Muscle layer of colon (tissue), 2 donors: ENCODE measurements around the gene SPEM2.

Source experiments
- H3K27ac ChIP-seq: one replicate; pipeline ENCODE4 v1.7.0; 2013; ENCODE audit warnings: low read depth, mild to moderate bottlenecking, low read length, moderate library complexity
- H3K27me3 ChIP-seq, 2 donors: one replicate each; pipeline ENCODE4 v1.7.0; 2013; ENCODE audit warnings: low read length in 2 of 2, mild to moderate bottlenecking in 2 of 2; ENCODE audit not compliant: insufficient read depth in 2 of 2, control insufficient read depth in 1 of 2
- H3K36me3 ChIP-seq: one replicate; pipeline ENCODE4 v1.7.0; 2013; ENCODE audit warnings: mild to moderate bottlenecking, low read length; ENCODE audit not compliant: insufficient read depth
- H3K4me1 ChIP-seq: one replicate; pipeline ENCODE4 v1.7.0; 2013; ENCODE audit warnings: mild to moderate bottlenecking, low read length; ENCODE audit not compliant: insufficient read depth
- H3K4me3 ChIP-seq, 2 donors: one replicate each; pipeline ENCODE4 v1.7.0; 2013; ENCODE audit warnings: low read length in 2 of 2, low read depth in 1 of 2, mild to moderate bottlenecking in 1 of 2, moderate library complexity in 1 of 2
- H3K9ac ChIP-seq: one replicate; pipeline ENCODE4 v1.7.0; 2013; ENCODE audit warnings: low read length
- H3K9me3 ChIP-seq: one replicate; pipeline ENCODE4 v1.7.0; 2013; ENCODE audit warnings: mild to moderate bottlenecking, low read length
- donor health status: abdominal sarcoma.
- donor health status: Adenocarcinoma of cecum.

SPEM2 gene

GRCh38 chr17:7459961-7460545 lies 34.6 kb downstream of the SPEM2 start:
- no peaks in the 10 kb centered on the region for H3K27me3 ChIP-seq
- H3K27ac ChIP-seq = no peak overlapping the region
- H3K9me3 ChIP-seq = no peaks in the 10 kb centered on the region
- H3K4me1 ChIP-seq = peaks cover 5% of the 10 kb centered on the region
- no peak overlapping the region for H3K4me3 ChIP-seq
- no peak overlapping the region for H3K9ac ChIP-seq
- H3K36me3 ChIP-seq = peaks cover 8% of the 10 kb centered on the region

DNA sequence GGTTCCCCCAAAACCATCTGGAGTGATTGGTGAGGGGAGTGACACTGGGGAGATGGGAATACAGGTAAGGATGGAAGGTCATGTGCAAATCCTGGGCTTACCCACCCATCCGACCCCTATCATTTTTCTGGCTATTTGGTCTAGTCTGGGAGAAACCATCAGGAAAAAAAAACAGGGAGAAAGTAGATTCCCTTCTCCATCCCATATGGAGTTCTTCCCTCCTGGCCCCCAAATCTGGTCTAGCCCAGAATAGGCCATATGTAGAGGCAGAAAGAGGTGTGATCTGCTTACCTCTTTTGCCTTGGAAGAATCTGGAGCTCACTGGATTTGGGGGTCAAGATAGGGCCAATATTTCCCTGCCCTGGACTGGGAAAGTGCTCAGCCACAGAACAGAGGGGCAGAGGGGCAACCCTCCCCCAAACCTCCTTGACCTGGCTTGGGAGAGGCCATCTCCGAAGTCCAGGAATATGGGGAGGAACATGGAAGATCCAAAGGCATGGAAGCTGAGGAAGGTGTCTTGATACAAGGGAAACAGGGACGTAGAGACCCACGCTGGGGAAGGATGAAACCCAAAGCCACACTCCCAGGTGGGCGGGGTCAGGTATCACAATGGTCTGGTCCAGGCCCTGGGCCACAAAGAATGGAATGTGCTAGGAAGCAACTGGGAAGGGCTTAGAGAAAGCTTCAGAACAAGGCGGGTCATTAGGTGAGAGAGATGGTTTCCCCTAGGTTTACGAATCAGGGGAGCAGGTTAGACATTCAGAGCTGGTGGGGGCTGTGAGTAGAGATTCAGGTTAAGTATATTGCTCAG lies 35.6 kb downstream of the SPEM2 start:
- Histone ChIP-seq H3K4me1 (peaks cover 6% of the 10 kb centered on the region), H3K4me3 (no peak overlapping the region), H3K36me3 (peaks cover 8% of the 10 kb centered on the region), H3K27me3 (no peaks in the 10 kb centered on the region), H3K9ac (no peak overlapping the region), H3K27ac (no peak overlapping the region), H3K9me3 (no peaks in the 10 kb centered on the region)

DNA sequence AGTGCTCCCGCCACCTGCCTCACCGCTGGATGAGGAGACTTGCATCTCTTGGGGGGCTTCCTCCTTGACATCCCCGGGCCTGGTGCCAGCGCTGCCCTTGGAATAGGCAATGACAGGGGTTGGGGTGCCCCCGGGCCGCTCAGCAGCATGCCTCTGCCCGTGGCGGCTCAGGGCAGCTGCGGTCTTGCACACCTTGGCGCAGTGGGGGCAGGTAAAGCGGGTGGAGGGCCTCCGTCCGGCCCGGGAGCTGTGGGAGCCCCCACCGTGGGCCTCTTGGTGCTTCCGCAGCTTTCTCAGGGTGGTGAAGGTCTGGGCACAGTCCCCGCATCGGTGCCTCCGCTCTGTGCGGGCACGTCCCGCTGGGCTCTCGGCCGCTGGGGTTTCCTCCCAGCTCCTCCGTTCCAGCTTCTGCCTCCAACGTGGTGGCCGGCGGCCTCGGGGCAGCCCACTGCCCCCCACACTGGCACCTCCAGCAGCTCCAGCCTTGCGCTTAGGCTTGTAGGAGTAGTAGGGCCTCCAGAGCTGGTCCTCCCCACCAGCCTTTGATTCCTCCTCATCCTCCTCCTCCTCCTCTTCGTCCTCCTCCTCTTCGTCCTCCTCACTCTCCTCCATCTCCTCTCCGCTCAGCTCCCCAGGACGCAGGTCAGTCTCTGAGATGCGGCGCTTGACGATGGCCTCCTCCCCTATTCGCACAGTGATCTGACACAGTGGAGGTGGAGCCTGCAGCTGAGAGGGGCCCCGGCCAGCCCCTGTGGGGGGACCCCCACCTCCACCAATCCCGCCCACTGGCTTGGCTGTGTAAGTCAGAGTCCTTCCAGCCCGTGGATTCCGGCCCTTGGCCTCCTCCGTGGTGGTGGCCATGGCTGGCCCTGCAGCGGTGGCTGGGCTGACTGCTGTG lies 37.3 kb downstream of the SPEM2 start:
- H3K9ac ChIP-seq = no peak overlapping the region
- H3K4me3 ChIP-seq = no peak overlapping the region
- H3K27me3 ChIP-seq = no peaks in the 10 kb centered on the region
- peaks cover 8% of the 10 kb centered on the region for H3K36me3 ChIP-seq
- H3K9me3 ChIP-seq = no peaks in the 10 kb centered on the region
- peaks cover 17% of the 10 kb centered on the region for H3K4me1 ChIP-seq
- H3K27ac ChIP-seq = no peak overlapping the region

DNA sequence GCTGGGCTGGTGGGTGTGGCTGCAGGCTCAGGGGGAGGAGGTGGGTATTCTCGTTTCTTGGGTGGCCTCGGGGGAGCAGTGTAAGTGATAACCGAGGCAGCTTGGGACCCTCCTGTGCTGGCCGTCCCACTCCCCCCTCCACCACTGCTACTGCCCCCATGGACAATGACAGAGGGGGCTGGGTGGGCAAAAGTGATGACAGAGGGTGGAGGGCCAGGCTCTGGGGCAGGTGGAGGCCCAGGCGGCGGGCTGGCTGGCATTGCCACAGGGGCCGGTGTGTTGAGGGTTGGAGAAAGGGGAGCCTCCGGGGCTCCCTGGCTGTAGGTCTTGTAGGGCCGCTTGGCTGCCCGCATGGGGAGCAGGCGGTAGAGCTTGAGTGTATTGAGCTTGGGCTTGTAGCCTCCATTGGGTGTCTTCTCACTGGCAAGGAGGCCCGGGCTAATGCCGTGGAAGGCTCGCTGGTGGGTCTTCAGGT lies 38.0 kb downstream of the SPEM2 start:
- Histone ChIP-seq H3K4me3 (no peak overlapping the region), H3K4me1 (peaks cover 21% of the 10 kb centered on the region), H3K27ac (no peak overlapping the region), H3K27me3 (no peaks in the 10 kb centered on the region), H3K36me3 (peaks cover 8% of the 10 kb centered on the region), H3K9ac (no peak overlapping the region), H3K9me3 (no peaks in the 10 kb centered on the region)

- no peak overlapping the region for H3K27ac ChIP-seq
- no peaks in the 10 kb centered on the region for H3K27me3 ChIP-seq
- H3K9ac ChIP-seq = no peak overlapping the region
- H3K9me3 ChIP-seq = no peaks in the 10 kb centered on the region
- H3K36me3 ChIP-seq = peaks cover 8% of the 10 kb centered on the region
- peaks cover 21% of the 10 kb centered on the region for H3K4me1 ChIP-seq
- no peak overlapping the region for H3K4me3 ChIP-seq
These were observed 38.7 kb downstream of the SPEM2 start for GRCh38 chr17:7464081-7464480.

- H3K9me3 ChIP-seq = no peaks in the 10 kb centered on the region
- H3K36me3 ChIP-seq = peaks cover 8% of the 10 kb centered on the region
- no peak overlapping the region for H3K27ac ChIP-seq
- no peak overlapping the region for H3K9ac ChIP-seq
- no peaks in the 10 kb centered on the region for H3K27me3 ChIP-seq
- no peak overlapping the region for H3K4me3 ChIP-seq
- peaks cover 21% of the 10 kb centered on the region for H3K4me1 ChIP-seq
These were observed 40.3 kb downstream of the SPEM2 start for GRCh38 chr17:7465597-7466275.

DNA sequence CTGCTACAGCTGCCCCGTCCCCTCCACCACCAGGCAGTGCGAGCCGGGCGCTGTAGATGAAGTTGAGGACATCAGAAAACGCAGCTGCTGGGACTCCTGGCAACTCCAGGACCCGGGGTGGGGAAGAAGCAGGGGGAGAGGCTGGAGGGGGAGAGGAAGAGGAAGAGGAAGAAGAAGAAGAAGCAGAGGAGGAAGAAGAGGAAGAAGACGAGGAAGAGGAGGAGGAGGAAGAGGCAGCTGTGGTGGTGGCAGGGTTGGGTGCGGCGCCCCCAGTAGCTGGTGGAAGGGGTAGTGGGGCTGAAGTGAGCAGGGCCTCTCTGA lies 40.9 kb downstream of the SPEM2 start:
- Histone ChIP-seq H3K9me3 (no peaks in the 10 kb centered on the region), H3K27ac (peak overlapping the region; percentile 21), H3K4me3 (no peak overlapping the region), H3K9ac (no peak overlapping the region), H3K4me1 (peaks cover 21% of the 10 kb centered on the region), H3K36me3 (peaks cover 8% of the 10 kb centered on the region), H3K27me3 (no peaks in the 10 kb centered on the region)

DNA sequence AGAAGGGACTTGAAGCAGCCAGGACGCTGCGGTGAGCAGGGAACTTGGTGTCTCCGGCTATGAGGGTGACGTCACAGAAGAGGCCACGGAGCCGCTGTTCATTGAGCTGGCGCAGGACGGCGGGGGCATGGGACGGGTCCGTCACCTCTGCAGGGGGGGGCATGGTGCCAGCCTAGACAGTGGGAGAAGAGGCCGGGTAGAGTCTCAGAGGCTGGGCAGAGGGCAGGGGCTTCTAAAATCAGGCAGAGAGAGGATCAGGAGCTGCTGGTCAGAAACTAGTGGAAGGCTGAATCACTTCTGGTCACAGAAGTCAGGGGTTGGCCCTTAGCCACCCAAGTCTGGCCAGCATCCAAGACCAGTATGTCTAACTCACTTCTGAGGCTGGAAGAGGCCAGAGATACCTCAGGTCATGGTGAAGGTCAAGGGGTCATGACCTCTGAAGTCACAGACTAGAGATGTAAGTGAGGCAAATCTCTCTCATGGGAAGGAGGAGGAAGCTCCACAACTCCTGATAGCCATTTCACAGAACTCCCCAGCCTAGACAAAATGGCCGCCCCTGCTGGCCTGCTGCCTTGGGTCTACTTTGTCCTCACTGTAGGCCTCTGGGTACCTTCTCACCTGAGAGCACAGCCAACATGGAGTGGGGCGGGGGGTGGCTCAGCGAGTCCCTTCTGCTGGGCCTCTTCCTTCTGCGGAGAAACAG lies 41.4 kb downstream of the SPEM2 start:
- no peaks in the 10 kb centered on the region for H3K27me3 ChIP-seq
- peak overlapping the region; percentile 21 for H3K27ac ChIP-seq
- peaks cover 27% of the 10 kb centered on the region for H3K4me1 ChIP-seq

DNA sequence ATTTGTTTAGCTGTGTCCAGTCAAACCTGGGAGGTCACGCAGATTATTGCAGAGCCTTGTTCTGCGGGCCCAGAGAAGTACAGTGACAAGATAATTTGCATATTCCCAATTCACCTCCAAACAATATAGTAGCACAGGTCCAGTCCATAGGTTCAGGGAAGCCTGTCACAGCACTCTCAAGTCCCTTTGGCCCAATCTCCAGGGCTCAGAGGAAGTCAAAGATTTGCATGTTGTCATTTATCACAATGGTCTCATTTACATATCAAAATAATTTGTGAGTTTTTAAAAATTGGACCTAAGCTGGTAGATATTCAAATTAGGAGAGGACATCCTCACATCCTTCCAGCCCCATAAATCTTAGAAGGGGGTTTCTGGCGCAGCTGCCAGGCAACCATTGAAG lies 42.1 kb downstream of the SPEM2 start:
- Histone ChIP-seq H3K36me3 (peaks cover 8% of the 10 kb centered on the region), H3K4me1 (peaks cover 32% of the 10 kb centered on the region), H3K9ac (no peak overlapping the region), H3K4me3 (no peak overlapping the region), H3K9me3 (no peaks in the 10 kb centered on the region), H3K27ac (peak overlapping the region; percentile 21), H3K27me3 (no peaks in the 10 kb centered on the region)

More for the DNA sequence above, 41.4 kb downstream of the SPEM2 start:
- H3K9me3 ChIP-seq = no peaks in the 10 kb centered on the region
- no peak overlapping the region for H3K9ac ChIP-seq
- H3K36me3 ChIP-seq = peaks cover 8% of the 10 kb centered on the region
- no peak overlapping the region for H3K4me3 ChIP-seq

GRCh38 chr17:7468290-7468689 lies 42.9 kb downstream of the SPEM2 start:
- Histone ChIP-seq H3K36me3 (peaks cover 8% of the 10 kb centered on the region), H3K4me1 (peaks cover 32% of the 10 kb centered on the region), H3K4me3 (no peak overlapping the region), H3K9ac (no peak overlapping the region), H3K9me3 (no peaks in the 10 kb centered on the region), H3K27ac (no peak overlapping the region), H3K27me3 (no peaks in the 10 kb centered on the region)
